Measurements from ENCODE around the gene CD101.

Gene CD101

GRCh38 chr1:116987256-116987555 lies 14.4 kb upstream of the CD101 start:
- no peak for DNase-seq

DNA sequence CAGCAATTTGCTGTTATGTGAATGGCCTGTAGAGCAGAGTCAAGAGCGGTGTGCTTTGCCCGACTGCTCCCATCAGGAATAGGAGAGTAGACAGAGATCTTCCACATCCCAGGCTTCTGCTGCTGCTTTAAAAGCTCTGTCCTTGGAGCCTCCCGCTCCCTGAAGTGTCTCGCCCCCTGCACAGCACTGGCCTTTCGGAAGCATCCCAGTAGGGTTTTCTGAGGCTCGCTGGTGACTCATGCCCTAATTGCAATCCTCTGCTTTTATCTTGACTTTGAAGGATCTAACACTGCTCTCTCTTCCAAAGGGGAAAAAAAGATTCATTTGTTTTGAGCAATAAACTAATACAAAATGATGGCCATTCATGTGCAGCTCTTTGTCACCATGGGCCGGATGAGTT lies 13.3 kb upstream of the CD101 start:
- no peak for DNase-seq

- DNase-seq, result no peak
Observed at GRCh38 chr1:116988908-116989307, 12.7 kb upstream of the CD101 start.

DNA sequence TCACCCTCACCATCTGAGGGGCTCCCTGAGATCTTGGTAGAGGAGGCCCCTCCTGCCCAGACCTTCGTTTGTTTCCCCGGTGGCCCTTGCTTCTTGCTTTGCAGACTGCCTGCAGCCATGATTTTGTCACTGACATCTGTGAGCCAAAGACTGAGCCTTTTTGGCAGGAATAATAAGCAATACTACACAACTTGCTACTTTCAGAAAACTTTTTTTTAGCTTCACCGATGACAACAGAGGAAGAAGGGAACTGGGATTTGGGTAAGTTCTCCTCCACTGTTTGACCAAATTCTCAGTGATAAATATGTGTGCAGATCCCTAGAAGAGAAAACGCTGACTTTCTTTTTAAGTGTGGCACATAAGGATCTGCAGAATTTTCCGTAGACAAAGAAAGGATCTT lies 11.7 kb upstream of the CD101 start:
- DNase-seq, result no peak

- no peak for DNase-seq
Observed at GRCh38 chr1:116990612-116991151, 10.9 kb upstream of the CD101 start.

DNA sequence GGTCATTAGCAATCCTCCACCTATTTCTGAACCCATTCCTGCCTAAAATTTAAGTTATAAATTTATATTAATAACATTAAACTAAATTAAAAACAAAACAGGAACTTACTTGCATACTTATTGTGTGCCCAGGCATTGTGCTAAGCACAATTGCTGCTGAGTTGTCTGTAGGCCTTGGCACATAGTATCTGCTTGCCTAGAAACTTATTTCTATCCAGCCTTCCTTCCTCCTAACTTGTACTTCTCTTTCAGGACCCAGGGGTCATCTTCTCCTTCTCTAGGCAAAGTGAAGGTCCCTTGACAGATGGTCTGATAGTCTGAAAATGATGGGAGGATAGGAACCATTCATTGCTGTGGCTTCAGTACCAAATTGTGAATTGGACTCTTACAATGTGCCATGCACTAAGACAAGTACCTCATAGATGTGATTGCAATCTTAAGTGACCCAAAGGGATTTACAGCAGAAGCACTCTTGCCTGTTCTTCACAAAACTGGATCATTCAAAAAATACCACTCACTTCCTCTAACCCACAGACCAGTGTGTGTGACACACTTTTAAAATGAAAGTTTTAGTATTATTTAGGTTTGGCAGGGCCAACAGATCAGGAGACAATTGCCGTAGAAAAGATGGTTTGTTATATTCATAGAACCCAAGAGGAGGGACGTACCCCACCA lies 10.3 kb upstream of the CD101 start:
- DNase-seq, result no peak

GRCh38 chr1:116991918-116992317 lies 9.6 kb upstream of the CD101 start:
- DNase-seq, result no peak

GRCh38 chr1:116993286-116993685 lies 8.3 kb upstream of the CD101 start:
- no peak for DNase-seq

DNA sequence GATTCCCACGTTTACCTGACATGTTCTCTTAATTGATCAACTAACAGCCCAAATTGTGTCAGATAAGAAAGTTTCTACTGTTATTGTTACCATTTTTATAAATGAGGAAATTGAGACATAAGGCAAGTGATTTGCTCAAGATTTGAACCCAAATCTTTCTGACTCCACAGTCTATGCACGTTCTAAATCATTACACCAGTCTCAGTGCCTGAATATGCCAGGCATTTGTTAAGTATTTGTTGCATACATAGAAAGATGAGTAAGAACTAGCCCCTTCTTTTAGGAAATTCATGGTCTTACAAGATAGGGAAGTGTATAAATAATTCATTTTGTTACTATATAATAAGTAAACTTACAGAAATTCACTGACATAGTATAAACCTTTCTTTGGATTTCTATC lies 7.1 kb upstream of the CD101 start:
- no peak for DNase-seq

GRCh38 chr1:116997066-116997465 lies 4.5 kb upstream of the CD101 start:
- no peak for DNase-seq

GRCh38 chr1:116997636-116998035 lies 3.9 kb upstream of the CD101 start:
- no peak for DNase-seq

- no peak for DNase-seq
Observed at GRCh38 chr1:116999596-116999995, 2.0 kb upstream of the CD101 start.

- no peak for DNase-seq
Observed at GRCh38 chr1:117000142-117000541, 1.4 kb upstream of the CD101 start.

- peak; percentile 47 for DNase-seq
Observed at GRCh38 chr1:117003223-117003875, 1.8 kb downstream of the CD101 start.

- no peak for DNase-seq
Observed at GRCh38 chr1:117007719-117008013, 6.1 kb downstream of the CD101 start.

DNA sequence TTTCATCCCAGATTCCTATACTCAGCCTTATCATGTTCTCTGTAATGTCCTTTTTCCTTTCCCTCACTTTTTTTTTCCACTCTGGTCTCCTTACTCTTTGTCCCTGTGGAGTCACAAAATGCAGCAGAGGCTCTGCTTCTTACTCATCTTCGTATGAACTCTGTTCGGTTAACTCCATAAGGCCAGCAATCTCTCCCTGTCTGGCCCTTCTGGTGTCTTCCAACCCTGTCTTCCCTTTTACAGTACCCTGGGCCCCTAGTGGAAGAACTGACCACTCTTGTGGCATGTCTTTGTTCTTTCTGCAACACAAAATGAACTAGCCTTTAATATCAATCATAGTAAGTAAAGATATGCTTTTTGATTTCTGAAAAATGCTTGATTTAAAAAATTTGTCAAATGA lies 7.1 kb downstream of the CD101 start:
- no peak for DNase-seq

DNA sequence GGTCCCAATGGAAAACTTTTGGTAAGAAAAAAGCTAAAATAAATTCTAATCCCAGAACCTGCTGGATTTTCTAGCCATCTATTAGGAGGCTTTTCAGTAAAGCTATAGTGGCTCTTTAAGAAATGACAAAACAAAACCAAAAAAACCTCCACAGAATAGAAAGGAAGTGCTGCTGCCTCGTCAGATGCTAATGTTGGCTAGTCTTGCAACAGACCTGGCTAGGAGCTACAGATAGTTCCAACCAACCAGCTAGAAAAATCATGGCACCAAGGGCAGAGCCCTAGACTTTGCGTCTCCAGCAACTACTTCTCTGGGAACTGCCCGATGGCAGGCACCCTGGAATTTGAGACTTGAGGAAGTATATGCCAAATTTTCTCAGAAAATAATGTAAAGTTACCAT lies 7.6 kb downstream of the CD101 start:
- peak; percentile 37 for DNase-seq

DNA sequence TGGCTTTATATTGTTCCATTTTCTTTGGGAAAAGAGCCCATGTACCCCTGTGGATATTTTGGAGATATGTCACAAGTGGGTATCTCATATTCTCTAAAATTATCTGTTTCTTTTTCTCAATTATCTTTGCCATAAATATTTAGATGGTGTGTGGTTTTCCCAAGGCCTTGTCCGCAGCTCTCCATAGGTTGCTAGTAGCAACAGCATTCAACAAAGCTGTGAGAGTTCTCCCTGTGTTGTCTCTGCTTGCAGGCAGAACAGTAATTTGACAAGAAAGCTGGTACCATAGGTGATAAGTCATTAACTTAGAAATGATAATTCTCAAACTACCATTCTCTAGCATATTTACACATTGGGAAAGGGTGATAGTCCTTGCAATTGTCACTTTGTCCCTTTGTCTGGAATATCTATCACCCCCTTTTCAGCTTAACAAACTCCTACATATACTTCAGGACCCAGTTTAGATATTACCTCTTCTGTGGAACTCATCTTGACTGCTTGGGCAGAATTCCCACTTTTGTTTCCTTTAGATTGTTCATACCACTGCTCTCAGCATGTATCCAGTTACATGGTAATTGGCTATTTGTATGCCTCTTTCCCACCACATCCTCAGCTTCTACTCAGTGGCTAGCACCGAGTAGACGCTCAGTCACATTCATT lies 8.9 kb downstream of the CD101 start:
- DNase-seq, result no peak

GRCh38 chr1:117011334-117011733 lies 9.8 kb downstream of the CD101 start:
- DNase-seq, result no peak

DNA sequence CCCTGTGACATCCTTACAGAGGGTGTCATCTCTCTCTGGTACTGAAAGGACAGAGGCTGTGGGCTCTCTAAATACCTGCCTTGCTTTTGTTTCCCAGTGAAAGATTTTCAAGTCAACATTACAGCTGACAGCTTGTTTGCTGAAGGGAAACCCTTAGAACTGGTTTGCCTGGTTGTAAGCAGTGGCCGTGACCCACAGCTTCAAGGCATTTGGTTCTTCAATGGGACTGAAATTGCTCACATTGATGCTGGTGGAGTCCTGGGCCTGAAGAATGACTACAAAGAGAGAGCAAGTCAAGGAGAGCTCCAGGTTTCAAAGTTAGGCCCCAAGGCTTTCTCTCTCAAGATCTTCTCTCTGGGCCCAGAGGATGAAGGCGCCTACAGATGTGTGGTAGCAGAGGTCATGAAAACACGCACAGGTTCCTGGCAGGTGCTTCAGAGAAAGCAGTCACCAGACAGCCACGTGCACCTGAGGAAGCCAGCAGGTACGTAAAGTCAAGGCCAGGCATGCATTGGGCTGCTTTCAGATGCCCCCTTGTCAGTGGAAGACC lies 11.8 kb downstream of the CD101 start:
- DNase-seq, result no peak

- DNase-seq, result no peak
Observed at GRCh38 chr1:117014209-117014608, 12.6 kb downstream of the CD101 start.

GRCh38 chr1:117015724-117016123 lies 14.2 kb downstream of the CD101 start:
- no peak for DNase-seq

DNA sequence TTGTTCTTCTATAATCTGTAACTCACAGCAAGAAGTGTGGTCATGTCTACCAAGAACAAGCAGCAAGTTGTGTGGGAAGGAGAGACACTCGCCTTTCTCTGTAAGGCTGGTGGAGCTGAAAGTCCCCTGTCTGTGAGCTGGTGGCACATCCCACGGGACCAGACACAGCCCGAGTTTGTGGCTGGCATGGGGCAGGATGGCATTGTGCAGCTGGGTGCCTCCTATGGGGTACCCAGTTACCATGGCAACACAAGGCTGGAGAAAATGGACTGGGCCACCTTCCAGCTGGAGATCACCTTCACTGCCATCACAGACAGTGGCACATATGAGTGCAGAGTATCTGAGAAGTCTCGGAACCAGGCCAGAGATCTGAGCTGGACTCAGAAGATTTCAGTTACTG lies 15.5 kb downstream of the CD101 start:
- DNase-seq, result no peak

DNA sequence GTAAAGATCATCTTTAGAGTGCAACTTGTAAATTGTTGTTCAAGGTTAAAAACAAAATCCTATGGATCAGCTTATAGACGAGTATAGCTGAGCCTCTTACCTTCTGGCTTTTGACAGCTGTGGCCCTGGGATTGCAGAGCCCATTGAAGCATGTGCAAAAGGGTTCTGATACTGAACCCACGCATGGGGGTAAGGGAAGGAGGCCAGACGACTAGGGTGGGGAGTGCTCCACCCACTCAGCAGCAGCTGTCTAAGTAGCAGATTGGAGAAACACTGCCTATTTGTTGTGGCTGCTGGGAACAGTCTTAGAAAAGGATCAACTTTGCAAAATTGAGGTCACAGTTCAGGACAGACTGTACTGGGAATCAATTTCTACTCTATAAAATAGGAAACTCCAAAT lies 16.1 kb downstream of the CD101 start:
- DNase-seq, result no peak

All from NK-92 treated with Interleukin-12 subunit alpha and Interleukin-12 subunit beta, amount 100 ng/mL, for 24 hours (cell line).